Measurements from ENCODE around the gene GARNL3. TPM values are rescaled to one million over a fixed set of nuclear protein-coding genes. Genes with fewer than 3 reads are reported as not detected.

Gene GARNL3
- total and polyA plus RNA-seq, 2 of the 13 experiments (the other 11 are each of a cell fraction or from before 2014, with no cell fraction given): 3.9 to 11.0 TPM

DNA sequence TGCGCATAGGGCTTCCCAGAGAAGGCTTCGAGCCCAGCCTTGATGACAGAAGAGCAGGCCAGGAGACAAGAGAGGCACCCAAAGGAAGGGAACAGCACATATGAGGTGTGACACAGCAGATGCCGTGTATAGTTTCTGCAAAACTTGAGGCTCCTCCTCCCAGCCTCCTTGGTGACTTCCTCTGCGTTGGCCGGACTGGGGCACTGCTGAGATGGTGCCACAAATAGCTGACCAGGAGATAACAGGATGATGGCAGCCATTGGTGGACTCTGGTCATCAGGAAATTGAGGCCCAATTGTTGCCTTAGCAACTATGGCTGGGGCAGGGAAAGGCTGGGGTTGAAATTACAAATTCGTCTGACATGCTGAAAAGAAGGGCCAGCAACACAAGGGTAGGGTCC, 154.8 kb downstream of the GARNL3 start:
- no peak for ATAC-seq
- Histone ChIP-seq H3K79me2 (ENCODE audit: insufficient read depth, low read length) (peaks cover 19% of the 10 kb centered on the region), H2AFZ (ENCODE audit: low read length) (no peak overlapping the region), H3K27me3 (ENCODE audit: control insufficient read depth in 1 of 2, insufficient read depth in 2 of 2, low read length in 2 of 2) (no peaks in the 10 kb centered on the region; a peak in 1 of 5 replicates), H3K36me3 (replicated peaks in 1 of 2; ENCODE audit: control insufficient read depth in 1 of 2, insufficient read depth in 2 of 2, low read length in 2 of 2) (no peaks in the 10 kb centered on the region), H3K4me3 (replicated peaks in 1 of 3; ENCODE audit: insufficient read depth in 1 of 3, low read depth in 2 of 3, low read length in 3 of 3) (no peak overlapping the region), H3K9ac (ENCODE audit: insufficient read depth, low read depth, low read length) (no peak overlapping the region), H4K20me1 (ENCODE audit: insufficient read depth, low read length) (no peaks in the 10 kb centered on the region), H3K9me3 (ENCODE audit: low read length) (no peaks in the 10 kb centered on the region), H3K27ac (ENCODE audit: extremely low read length, insufficient read depth, low read length) (no peak overlapping the region), H3K4me2 (ENCODE audit: low read depth, low read length) (no peak overlapping the region), H3K4me1 (ENCODE audit: insufficient read depth, low read length) (peaks cover 30% of the 10 kb centered on the region)
- ChIA-PET CTCF (ENCODE audit: low intra/inter-chr PET ratio, low total read pairs) (no interaction called here), POLR2A (interaction anchor here (3.3 kb wide), 1 partner anchor 23 kb away, joined by 20 read pairs; the partner anchor contains the start of gene SLC2A8)
- no peak for FAIRE-seq
- 95% methylated on average over 4 of the region's 6 CpGs for WGBS (ENCODE audit: low lambda C conversion rate)
- in situ Hi-C loops (cut with HindIII; ENCODE audit: extremely low pct_ligation_motif_present, low pct_unique_long_range_greater_than_20kb): no loop called here
- intact Hi-C loops (cut with micrococcal nuclease; ENCODE audit: unreplicated experiment): no loop called here
- no TSS peak for BruUV-seq (replicated peaks)
- TF ChIP-seq PLRG1 (conservative IDR thresholded peaks at IDR 0.05) (no peak), POLR2G (IDR thresholded peaks at IDR 0.05; ENCODE audit: low read depth, low read length) (peak; percentile 55)
- DNase-seq (ENCODE audit: low spot score): no peak

DNA sequence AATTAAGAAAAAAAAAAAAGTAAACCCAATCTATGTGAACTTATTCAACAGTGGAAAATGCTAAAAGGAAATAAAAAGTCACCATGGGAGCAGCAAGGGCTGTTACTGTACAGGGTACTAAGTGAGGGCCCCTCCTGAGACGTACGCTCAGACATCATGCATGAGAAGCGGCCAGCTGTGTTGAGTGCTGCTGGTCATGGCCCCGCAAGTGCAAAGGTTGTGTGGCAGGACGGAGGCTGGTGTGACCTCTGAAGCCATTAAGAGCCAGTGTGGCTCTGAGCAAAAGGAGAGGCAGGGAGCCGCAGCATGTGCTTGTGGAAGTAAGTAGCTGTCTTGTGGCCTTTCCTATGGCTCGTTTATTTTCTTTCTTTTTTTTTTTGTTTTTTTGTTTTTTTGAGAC, 156.5 kb downstream of the GARNL3 start:
- H2AFZ ChIP-seq (ENCODE audit: low read length): no peak overlapping the region
- H3K4me1 ChIP-seq (ENCODE audit: insufficient read depth, low read length): peaks cover 38% of the 10 kb centered on the region
- H3K36me3 ChIP-seq (replicated peaks in 1 of 2; ENCODE audit: control insufficient read depth in 1 of 2, insufficient read depth in 2 of 2, low read length in 2 of 2): no peaks in the 10 kb centered on the region
- no peaks in the 10 kb centered on the region; a peak in 1 of 5 replicates for H3K27me3 ChIP-seq (ENCODE audit: control insufficient read depth in 1 of 2, insufficient read depth in 2 of 2, low read length in 2 of 2)
- H3K4me3 ChIP-seq (replicated peaks in 1 of 3; ENCODE audit: insufficient read depth in 1 of 3, low read depth in 2 of 3, low read length in 3 of 3): no peak overlapping the region
- FAIRE-seq (peak; percentile 49), ATAC-seq (0 out of 3 replicates have a peak, but pooled peaks have one; percentile 3), DNase-seq (ENCODE audit: low spot score) (no peak)
- H3K9ac ChIP-seq (ENCODE audit: insufficient read depth, low read depth, low read length): no peak overlapping the region
- POLR2A ChIA-PET: interaction anchor here (0.8 to 3.3 kb wide), 4 partner anchors 24 to 197 kb away, joined by 3 to 20 read pairs (median 5); partner anchors contain the start of genes LRSAM1, RPL12 and SLC2A8
- WGBS (ENCODE audit: low lambda C conversion rate): 59% methylated on average over 5 of the region's 7 CpGs
- H3K27ac ChIP-seq (ENCODE audit: extremely low read length, insufficient read depth, low read length): peak overlapping the region; percentile 46
- in situ Hi-C loops (cut with HindIII; ENCODE audit: extremely low pct_ligation_motif_present, low pct_unique_long_range_greater_than_20kb): no loop called here
- CTCF ChIA-PET (ENCODE audit: low intra/inter-chr PET ratio, low total read pairs): no interaction called here
- H4K20me1 ChIP-seq (ENCODE audit: insufficient read depth, low read length): no peaks in the 10 kb centered on the region
- no TSS peak for BruUV-seq (replicated peaks)
- H3K4me2 ChIP-seq (ENCODE audit: low read depth, low read length): peak overlapping the region; percentile 44; the same call in 1 of the 2 replicates
- intact Hi-C loops (cut with micrococcal nuclease; ENCODE audit: unreplicated experiment): loop anchor here (5.0 kb wide), 1 partner anchor 209 kb away; no protein-coding TSS in a partner anchor
- peaks cover 34% of the 10 kb centered on the region for H3K79me2 ChIP-seq (ENCODE audit: insufficient read depth, low read length)
- no peaks in the 10 kb centered on the region for H3K9me3 ChIP-seq (ENCODE audit: low read length)
- TF ChIP-seq, protein P1, sequence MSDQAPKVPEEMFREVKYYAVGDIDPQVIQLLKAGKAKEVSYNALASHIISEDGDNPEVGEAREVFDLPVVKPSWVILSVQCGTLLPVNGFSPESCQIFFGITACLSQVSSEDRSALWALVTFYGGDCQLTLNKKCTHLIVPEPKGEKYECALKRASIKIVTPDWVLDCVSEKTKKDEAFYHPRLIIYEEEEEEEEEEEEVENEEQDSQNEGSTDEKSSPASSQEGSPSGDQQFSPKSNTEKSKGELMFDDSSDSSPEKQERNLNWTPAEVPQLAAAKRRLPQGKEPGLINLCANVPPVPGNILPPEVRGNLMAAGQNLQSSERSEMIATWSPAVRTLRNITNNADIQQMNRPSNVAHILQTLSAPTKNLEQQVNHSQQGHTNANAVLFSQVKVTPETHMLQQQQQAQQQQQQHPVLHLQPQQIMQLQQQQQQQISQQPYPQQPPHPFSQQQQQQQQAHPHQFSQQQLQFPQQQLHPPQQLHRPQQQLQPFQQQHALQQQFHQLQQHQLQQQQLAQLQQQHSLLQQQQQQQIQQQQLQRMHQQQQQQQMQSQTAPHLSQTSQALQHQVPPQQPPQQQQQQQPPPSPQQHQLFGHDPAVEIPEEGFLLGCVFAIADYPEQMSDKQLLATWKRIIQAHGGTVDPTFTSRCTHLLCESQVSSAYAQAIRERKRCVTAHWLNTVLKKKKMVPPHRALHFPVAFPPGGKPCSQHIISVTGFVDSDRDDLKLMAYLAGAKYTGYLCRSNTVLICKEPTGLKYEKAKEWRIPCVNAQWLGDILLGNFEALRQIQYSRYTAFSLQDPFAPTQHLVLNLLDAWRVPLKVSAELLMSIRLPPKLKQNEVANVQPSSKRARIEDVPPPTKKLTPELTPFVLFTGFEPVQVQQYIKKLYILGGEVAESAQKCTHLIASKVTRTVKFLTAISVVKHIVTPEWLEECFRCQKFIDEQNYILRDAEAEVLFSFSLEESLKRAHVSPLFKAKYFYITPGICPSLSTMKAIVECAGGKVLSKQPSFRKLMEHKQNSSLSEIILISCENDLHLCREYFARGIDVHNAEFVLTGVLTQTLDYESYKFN (CRISPR knock-in tag; conservative IDR thresholded peaks at IDR 0.05): 0 out of 2 replicates have a peak, but pooled peaks have one; percentile 19
- TF ChIP-seq POGZ (CRISPR knock-in tag; IDR thresholded peaks at IDR 0.05) (no peak), RARA (CRISPR knock-in tag; IDR thresholded peaks at IDR 0.05) (0 out of 2 replicates have a peak, but pooled peaks have one; percentile 11), ZNF234 (CRISPR knock-in tag; conservative IDR thresholded peaks at IDR 0.05) (no peak), ZNF589 (CRISPR knock-in tag; conservative IDR thresholded peaks at IDR 0.05) (no peak), ZNF496 (CRISPR knock-in tag; IDR thresholded peaks at IDR 0.05; ENCODE audit: insufficient replicate concordance) (no peak), NR2F1 (CRISPR knock-in tag; IDR thresholded peaks at IDR 0.05) (no peak), IRF2 (CRISPR knock-in tag; IDR thresholded peaks at IDR 0.05) (no peak), HNF4G (IDR thresholded peaks at IDR 0.05; ENCODE audit: borderline replicate concordance, low read depth, low read length) (peak; percentile 83), HNF4G (CRISPR knock-in tag; IDR thresholded peaks at IDR 0.05; ENCODE audit: borderline replicate concordance, low read depth) (no peak)
- TF ChIP-seq, protein P2, sequence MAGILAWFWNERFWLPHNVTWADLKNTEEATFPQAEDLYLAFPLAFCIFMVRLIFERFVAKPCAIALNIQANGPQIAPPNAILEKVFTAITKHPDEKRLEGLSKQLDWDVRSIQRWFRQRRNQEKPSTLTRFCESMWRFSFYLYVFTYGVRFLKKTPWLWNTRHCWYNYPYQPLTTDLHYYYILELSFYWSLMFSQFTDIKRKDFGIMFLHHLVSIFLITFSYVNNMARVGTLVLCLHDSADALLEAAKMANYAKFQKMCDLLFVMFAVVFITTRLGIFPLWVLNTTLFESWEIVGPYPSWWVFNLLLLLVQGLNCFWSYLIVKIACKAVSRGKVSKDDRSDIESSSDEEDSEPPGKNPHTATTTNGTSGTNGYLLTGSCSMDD (CRISPR knock-in tag; IDR thresholded peaks at IDR 0.05): no peak
